ENCODE data around the gene CD38. TPM values are rescaled to one million over a fixed set of nuclear protein-coding genes. Genes with fewer than 3 reads are reported as not detected.
"Not testable (repeated sequence)": the region's sequence is repeated elsewhere in the genome, so short reads cannot be mapped to it uniquely, and the experiment has no call there.

The CD38 gene
- total RNA-seq, 1 experiment from 2014 or later, result 0.12 TPM

GRCh38 chr4:15799141-15799540, 21.0 kb downstream of the CD38 start:
- no peak for DNase-seq (ENCODE audit: low read depth)

- DNase-seq (ENCODE audit: low read depth), result no peak
Measured at GRCh38 chr4:15799701-15800100, 21.6 kb downstream of the CD38 start.

- not testable (repeated sequence) for DNase-seq (ENCODE audit: low read depth)
Measured at GRCh38 chr4:15802497-15802896, 24.4 kb downstream of the CD38 start.

GRCh38 chr4:15805583-15806517, 27.7 kb downstream of the CD38 start:
- peak; percentile 53 for DNase-seq (ENCODE audit: low read depth)

- DNase-seq (ENCODE audit: low read depth), result peak; percentile 16
Measured at GRCh38 chr4:15809058-15809457, 30.9 kb downstream of the CD38 start.

- DNase-seq (ENCODE audit: low read depth), result no peak
Measured at GRCh38 chr4:15809466-15809865, 31.3 kb downstream of the CD38 start.

GRCh38 chr4:15811703-15812337, 33.7 kb downstream of the CD38 start:
- DNase-seq (ENCODE audit: low read depth), result no peak

- DNase-seq (ENCODE audit: low read depth), result no peak
Measured at GRCh38 chr4:15832523-15833451, 54.7 kb downstream of the CD38 start.

- DNase-seq (ENCODE audit: low read depth), result no peak
Measured at GRCh38 chr4:15833801-15834200, 55.7 kb downstream of the CD38 start.

- DNase-seq (ENCODE audit: low read depth), result no peak
Measured at GRCh38 chr4:15836362-15836761, 58.2 kb downstream of the CD38 start.

GRCh38 chr4:15837591-15837990, 59.5 kb downstream of the CD38 start:
- DNase-seq (ENCODE audit: low read depth), result no peak

- not testable (repeated sequence) for DNase-seq (ENCODE audit: low read depth)
Measured at GRCh38 chr4:15841194-15841730, 63.1 kb downstream of the CD38 start.

- DNase-seq (ENCODE audit: low read depth), result no peak
Measured at GRCh38 chr4:15847746-15848145, 69.6 kb downstream of the CD38 start.

- DNase-seq (ENCODE audit: low read depth), result no peak
Measured at GRCh38 chr4:15848191-15848842, 70.2 kb downstream of the CD38 start.

- DNase-seq (ENCODE audit: low read depth), result no peak
Measured at GRCh38 chr4:15851969-15852368, 73.8 kb downstream of the CD38 start.

- no peak for DNase-seq (ENCODE audit: low read depth)
Measured at GRCh38 chr4:15852524-15852923, 74.4 kb downstream of the CD38 start.

GRCh38 chr4:15853345-15853744, 75.2 kb downstream of the CD38 start:
- no peak for DNase-seq (ENCODE audit: low read depth)

- no peak for DNase-seq (ENCODE audit: low read depth)
Measured at GRCh38 chr4:15855804-15856475, 77.8 kb downstream of the CD38 start.

- not testable (repeated sequence) for DNase-seq (ENCODE audit: low read depth)
Measured at GRCh38 chr4:15861198-15861597, 83.1 kb downstream of the CD38 start.
